ENCODE results near the gene TOMM70.

The TOMM70 gene

DNA sequence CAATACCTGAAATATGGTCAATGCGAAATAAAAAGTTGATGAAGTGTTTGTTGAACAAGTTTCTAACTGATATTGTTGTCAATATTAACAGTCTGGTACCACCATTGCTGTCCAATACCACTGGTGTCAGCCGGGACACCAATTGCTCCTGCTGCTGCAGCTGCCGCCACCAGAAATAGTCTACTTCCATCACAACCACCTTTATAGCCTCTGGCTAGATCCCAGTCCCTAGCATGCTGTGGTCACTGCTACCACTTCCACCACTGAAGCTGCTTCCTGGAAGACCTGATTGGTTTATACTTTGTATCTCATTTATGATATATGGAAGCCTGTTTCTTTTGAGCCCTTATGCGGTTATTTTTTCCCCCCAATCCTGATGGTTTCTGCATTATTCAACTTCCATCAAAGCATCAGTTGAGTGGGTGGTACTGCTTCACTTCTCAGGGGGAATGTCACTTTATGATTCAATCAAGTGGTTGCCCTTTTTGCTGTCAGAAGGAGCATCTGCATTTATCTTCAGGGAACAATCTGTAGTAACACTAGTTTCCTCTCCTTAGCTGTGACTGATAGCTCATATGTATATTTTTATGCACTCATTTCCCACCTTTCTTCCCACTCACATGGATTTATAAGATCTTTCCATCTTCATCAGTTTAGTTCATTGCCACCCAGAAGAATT, 12.2 kb upstream of the TOMM70 start:
- no peak for DNase-seq
- intact Hi-C loops (cut with DNase I): no loop called here

DNA sequence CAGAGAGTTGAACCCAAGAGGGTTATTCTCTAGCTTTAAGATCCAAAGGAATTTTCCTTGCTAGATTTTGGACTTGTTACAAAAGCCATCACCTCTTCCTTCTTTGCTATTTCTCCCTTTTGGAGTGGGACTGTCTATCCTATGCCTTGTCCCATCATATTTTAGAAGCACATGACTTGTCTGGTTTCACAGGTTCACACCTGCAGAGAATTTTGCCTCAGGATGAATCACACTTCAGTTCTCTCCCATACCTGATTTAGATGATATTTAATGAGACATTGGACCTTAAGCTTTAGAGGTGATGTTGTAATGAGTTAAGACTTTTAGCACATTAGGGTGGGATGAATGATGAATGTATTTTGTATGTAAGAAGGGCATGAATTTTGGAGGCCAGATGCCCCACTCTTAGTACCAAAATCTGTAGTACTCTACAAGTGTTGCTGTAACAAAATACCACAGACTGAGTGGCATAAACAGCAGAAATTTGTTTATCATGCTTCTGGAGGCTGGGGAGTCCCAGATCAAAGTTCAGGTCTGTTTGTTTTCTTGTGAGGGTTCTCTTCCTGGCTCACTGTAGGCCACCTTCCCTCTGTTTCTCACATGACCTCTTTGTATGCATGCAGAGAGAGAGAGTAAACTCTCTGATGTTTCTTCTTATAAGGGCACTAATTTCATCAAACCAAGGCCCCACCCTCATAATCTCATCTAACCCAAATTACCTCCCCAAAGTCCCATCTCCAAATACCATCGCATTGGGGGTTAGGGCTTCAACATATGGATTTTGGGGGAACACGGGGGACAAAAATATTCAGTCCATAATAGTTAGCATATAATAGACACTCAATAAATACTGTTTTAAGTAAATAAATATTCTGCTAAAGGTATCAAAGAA, 10.4 kb upstream of the TOMM70 start:
- intact Hi-C loops (cut with DNase I): no loop called here

DNA sequence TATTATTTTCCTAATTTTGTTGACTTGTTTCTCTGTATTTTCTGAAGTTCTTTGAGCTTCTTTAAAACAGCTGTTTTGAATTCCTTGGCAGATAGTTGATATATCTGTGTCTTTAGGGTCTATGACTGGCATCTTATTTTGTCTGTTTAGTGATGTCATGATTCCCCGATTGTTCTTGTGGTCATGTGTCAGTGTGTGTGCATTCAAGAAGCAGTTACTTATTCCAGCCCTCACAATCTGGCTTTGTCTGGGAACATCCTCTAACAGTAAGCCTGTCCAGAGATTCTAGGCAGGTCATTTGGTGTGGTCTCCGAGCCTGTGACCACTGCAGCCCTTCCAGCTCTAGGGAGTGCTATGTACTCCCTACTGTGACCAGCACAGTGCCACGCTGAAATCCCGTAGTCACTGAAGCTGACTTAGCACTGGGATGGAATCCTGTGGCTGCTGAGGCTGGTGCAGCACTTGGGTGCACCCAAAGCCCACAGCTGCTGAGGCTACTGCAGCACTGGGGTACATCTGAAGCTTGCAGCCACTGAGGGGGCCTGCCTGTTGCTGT, 7.2 kb upstream of the TOMM70 start:
- intact Hi-C loops (cut with DNase I): no loop called here
- DNase-seq: no peak

More for the DNA sequence above, 10.4 kb upstream of the TOMM70 start:
- DNase-seq: no peak

DNA sequence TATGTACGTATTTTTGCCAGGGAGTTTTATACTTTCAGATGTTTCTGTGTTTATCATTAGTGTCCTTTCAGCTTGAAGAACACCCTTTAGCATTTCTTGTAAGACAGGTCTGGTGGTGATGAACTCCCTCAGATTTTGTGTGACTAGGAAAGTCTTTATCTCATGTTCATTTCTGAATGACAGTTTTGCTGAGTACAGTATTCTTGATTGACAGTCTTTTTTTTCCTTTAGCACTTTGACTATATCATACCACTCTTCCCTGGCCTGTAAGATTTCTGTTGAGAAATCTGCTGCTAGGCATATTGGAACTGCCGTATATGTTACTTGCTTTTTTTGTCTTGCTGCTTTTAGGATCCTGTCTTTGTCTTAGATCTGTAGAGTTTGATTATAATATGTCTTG, 6.3 kb upstream of the TOMM70 start:
- no peak for DNase-seq
- intact Hi-C loops (cut with DNase I): no loop called here

DNA sequence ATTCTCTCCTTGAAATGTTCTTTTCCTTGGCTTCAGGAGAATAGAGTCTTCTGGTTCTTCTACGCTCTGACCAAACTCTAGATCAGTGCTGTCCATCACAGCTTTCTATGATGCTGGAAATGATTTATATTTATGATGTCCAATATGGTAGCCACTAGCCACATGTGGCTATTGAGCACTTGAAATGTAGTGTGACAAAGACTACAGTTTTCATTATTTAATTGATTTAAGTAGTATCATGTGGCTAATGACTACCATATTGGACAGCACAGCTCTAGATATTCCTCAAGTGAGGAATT, 3.3 kb upstream of the TOMM70 start:
- intact Hi-C loops (cut with DNase I): loop anchor here (5.0 kb wide), 2 partner anchors 142 to 1168 kb away; partner anchors contain the start of genes PCNP and TBC1D23
- DNase-seq: no peak

DNA sequence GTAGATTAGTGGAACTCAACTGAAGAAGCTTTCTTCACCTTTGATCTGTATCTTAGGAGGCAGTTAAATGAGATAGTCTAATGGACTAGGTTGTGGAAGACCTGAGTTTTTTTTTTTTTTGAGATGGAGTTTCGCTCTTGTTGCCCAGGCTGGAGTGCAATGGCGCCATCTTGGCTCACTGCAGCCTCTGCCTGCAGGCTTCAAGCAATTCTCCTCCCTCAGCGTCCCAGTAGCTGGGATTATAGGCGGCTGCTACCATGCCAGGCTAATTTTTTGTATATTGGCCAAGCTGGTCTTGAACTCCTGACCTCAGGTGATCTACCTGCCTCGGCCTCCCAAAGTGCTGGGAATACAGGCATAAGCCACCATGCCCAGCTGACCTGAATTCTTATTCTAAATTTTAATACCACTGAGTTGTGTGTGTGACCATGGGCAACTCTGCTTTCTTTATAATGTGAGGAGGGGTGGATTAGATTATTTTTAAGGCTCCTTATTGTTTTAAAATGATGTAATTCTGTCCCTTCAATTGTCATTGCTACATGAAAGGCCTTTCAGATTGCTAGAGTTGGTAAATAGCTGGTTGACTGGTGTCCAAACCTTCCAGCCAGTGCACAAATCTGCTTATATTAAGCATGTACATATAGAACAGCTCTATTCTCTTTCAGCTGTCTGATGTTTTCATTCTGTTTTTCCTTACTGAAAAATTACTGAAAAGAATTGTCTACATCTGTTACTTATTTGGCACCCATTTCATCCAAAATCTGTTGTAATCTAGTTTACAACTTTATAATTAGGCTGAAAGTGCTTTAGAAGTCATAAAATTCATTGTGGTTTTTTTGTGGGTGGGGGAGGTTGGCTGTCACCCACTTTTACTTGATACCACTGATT, 2.7 kb upstream of the TOMM70 start:
- DNase-seq: no peak

DNA sequence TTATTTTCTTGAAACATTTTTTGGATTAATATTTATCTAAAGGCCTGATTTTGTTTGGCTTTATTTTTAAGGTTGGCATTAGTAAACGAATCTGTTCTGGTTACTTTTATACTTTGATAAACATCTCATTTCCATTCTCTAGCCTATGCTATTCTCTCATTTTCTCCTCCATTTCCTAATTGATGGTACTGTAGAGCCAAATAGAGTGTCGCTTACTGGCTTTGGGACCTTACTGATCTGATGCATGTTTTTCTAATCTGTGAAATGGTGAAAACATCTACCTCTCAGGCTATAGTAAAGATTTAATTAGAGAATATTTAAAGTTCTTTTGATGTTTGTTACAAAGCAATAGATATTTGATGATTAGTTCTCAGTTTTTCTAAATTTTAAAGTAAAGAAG, 2.0 kb upstream of the TOMM70 start:
- intact Hi-C loops (cut with DNase I): loop anchor here (5.0 kb wide), 2 partner anchors 141 to 1169 kb away; partner anchors contain the start of genes PCNP and TBC1D23
- DNase-seq: no peak

More for the DNA sequence above, 2.7 kb upstream of the TOMM70 start:
- intact Hi-C loops (cut with DNase I): loop anchor here (5.0 kb wide), 2 partner anchors 141 to 1169 kb away; partner anchors contain the start of genes PCNP and TBC1D23

DNA sequence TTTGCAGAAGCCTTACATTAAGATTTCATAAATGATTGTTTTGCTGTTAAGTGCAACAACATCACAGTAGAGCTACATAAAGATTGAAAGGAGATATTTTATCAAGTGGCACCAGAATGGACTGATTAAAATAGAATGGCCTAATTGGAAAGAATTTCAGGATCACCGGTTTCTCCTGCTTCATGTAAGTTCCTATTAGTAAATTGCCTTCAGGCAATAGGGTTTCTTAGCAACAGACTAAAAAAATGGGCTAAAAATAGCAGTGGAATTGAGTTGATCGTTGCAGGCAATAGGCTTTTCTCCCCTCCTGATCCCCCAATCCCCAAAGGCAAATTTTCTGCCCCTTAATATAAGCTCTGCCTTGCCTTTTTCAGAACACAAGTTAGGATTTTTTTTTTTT, 1.4 kb upstream of the TOMM70 start:
- no peak for DNase-seq
- intact Hi-C loops (cut with DNase I): loop anchor here (5.0 kb wide), 2 partner anchors 140 to 1170 kb away; partner anchors contain the start of genes PCNP and TBC1D23

DNA sequence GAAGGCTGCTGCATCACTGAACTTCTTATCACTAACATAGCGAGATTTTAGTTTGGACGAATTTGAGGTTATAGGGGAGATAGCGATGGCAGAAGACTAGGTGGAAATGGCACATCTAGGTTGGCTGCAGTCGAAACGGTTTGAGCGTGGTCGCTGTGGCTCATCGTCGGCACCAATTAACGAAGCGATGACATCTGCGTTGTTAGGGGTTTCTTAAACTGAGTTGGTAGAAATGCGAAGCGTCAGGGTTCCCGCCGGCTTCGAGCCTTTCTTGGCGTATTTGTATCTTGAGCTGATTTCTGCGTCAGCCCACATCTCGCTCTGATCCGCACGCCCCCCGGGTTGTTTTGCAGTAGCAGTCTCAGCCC, 769 bp upstream of the TOMM70 start:
- peak; percentile 19 to 89 (median 38) for DNase-seq
- intact Hi-C loops (cut with DNase I): loop anchor here (2.0 to 5.0 kb wide), 3 partner anchors 91 to 1171 kb away; partner anchors contain the start of genes PCNP, TBC1D23 and TMEM45A

DNA sequence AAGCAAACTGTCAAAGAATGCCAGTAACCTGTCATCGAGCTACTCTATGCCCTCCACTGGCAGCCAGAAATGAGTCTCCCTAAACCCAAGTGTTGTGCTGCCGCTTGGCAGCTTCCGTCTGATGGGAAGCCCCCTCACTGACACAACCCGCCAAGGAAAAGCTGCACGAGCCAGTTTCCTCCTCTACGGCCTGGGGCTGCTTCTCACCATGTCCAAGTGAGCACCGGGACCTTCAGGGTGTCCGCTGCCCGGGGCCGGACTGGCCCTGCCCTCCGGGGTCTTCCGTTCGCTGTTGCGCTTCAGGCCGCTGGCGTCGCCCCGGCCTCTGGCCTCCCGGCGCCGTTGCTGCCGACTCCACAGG, 490 bp downstream of the TOMM70 start:
- peak in 4 of 10 donors; percentile 8 to 87 (median 40) for DNase-seq
- intact Hi-C loops (cut with DNase I): loop anchor here (2.0 to 5.0 kb wide), 3 partner anchors 92 to 1172 kb away; partner anchors contain the start of genes PCNP, TBC1D23 and TMEM45A

DNA sequence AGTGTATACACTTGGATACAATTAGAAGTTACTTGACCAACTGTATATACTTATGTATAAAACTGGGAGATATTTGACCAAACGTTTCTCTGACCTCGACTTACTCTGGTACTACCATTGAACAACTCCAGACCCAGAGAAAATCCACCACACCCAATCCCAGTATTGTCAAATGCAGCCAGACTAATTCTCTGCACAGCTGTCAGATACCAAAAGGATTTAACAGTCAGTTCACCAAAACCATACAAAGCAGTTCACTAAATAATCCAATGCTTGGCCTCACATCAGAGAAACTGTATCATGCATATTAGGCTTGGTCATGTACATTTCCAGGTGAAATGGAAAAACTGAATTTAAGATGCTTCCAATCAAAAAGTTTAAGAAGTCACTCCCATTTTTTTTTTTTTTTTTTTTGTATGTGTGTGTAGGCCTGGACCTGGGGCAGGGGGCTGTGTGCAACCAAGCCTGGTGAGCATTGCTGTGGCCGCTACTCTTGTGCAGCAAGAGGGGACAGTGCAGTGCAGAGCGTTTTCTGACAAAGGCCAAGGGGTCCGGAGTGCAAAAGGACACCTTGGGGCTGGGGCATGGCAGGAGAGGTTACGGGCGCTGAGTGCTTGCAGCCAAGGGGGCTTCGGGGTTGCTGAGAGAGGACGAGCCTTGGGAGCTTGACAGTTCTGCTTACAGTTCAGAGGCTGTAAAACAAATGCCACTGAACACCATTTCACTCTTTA, 1.4 kb downstream of the TOMM70 start:
- DNase-seq: no peak
- intact Hi-C loops (cut with DNase I): loop anchor here (2.0 to 5.0 kb wide), 3 partner anchors 93 to 1173 kb away; partner anchors contain the start of genes PCNP, TBC1D23 and TMEM45A

DNA sequence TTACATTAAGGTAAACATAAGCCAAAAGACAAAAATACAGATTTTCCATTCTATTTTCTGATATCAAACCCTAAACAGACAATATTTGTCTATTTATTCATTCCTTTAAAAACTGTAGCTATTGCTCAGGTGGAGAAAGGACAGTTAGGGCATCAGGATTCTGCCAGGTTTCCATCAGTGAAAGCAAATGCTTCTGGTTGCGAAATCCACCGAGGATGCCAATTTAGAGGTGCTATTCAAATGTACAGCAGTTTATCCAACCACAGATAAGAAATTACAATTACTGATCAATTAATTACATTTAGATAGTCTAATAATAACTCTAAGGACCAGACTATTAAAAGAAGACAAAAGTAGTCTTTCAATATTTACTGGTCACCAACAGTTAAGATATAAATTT, 3.9 kb downstream of the TOMM70 start:
- DNase-seq: no peak
- intact Hi-C loops (cut with DNase I): no loop called here

DNA sequence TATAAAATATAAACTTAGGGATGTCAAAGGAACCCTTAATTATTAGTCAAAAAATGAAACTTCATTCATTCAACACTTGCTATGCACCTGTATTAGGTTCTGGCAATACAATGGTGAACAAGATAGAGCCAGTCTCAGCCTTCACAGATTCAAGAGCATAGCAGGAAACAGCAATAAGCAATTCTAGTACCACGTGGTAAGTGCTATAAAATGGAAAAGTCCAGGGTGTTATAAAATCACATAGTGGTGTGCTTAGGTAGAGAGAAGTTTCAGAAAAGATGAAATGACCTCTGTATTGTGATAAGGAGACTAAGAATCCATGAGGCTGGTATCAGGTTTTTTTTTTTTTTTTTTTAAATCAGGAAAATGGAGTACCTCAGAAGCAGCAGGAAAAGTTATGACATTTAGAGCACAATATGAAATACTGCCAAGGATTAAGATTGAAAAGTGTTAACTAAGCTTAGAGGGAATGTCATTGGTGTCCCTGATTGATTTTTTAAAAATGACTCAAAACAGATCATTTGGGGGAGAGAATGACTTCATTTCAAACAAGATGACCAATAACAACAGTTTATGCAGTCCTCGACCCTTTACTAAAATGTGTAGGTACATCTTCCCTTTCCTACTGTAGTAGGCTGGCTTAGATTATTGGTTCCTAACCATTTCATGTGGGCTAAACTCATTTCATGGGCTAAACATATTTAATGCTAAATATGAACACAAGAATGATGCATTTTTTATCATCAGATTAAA, 5.0 kb downstream of the TOMM70 start:
- intact Hi-C loops (cut with DNase I): no loop called here
- no peak for DNase-seq

DNA sequence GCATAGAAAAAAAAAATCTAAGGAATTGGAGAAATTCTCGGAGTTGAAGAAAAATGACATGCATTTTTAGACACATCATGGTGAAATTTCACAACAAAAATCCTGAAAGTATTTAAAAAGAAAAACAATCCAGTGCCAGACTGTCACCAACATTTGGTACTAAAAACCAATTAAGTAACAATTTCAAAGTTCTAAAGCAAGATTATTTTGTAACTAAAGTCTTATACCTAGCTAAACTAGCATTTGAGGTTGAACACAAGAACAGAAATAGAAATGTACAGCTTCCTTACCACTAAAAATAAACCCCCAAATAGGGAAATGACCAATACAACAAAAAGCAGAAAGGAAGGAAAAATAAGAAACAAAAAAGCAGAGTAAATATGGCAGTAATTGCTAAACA, 11.9 kb downstream of the TOMM70 start:
- no peak for DNase-seq
- intact Hi-C loops (cut with DNase I): no loop called here

DNA sequence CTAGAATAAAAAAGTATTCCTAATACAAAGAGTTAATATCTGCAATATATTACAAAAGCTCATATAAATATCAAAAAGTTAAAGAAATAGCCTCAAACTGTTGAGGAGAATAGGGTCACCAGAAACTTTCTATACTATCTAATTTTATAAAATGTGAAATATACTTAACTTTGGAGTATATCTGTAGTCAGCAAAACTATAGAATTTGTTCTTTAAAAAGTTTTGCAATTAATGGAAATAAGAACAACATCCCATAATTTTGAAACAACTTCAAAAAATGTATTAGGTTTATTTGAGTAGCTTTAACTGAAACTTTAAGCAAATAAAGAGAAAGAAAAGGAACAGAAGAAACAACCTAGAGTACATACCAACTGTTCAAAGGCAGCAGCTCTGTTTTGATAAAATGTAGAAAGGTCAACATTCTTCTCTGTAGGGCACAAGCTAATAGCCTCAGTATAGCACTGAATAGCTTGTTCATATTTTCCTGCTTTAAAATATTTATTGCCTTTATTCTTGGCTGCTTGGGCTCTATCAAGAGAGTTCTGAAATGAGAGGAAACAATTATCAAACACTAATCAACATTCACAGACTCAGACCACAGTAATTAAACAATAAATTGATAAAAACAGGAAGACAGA, 14.3 kb downstream of the TOMM70 start:
- no peak for DNase-seq
- intact Hi-C loops (cut with DNase I): no loop called here

DNA sequence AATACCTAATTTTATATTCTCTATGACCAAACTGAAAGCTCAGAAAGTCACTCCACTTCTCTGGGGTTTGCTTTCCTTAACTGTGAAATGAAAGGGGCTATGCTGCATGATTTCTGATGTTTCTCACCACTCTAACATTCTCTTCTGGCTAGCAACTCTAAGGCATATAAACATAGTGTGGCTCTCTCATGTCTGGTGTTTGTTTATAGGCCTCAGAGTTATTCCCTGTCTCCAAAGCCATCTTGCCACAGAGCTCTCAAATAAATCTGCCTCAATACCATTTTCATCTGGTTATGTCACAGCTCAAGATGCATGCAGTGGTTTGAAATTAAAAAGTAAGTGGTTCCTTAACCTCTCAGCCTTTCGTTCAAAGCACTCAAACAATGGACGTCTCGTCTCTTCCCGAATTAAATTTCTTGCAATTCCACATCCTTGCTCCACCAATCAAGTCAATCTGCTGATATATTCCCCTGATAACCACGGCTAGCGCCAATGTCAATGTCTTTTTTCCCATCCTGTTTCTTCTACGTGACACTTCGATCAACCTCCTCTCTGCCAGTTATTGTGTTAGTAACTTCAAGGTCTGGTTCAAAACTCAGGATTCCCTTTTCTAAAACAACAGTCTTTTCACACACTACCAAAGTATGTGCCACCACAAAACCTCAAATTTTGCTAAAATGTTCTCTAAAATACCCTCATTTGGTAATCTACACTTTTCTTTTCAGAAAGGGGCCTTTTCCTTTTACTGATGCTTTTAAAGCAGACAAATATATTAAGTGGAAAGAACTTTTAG, 16.0 kb downstream of the TOMM70 start:
- intact Hi-C loops (cut with DNase I): no loop called here
- DNase-seq: no peak

DNA sequence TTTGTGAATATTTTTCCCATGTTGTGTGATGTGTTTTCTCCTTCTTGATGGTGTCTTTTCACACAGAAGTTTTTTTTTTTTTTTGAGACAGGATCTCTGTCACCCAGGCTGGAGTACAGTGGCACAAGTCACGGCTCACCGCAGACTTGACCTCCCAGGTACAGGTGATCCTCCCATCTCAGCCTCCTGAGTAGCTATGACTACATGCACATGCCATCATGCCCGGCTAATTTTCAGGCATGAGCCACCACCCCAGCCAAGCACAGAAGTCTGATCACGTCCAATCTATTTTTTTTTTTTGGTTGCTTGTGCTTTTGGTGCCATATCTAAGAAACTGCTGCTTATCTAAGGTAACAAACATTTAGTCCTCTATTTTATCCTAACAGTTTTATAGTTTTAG, 24.6 kb downstream of the TOMM70 start:
- intact Hi-C loops (cut with DNase I): no loop called here
- no peak for DNase-seq

DNA sequence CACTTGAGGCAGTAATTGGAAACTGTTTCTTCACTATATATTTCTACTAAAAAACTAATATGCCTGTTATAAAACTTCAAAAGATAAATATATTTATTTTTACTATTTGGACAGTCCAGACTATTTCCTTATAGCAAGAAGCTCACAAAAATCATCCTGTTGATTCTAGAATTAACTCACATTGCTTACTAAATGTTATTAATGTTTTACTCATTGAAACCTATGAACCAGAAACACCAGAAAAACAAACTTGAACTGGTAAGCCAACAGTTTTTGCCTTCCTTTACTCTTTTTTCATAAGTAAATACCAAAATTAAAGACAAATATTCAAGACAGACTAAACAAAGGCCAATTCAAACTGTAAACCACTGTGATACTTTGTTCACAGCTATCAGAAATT, 26.4 kb downstream of the TOMM70 start:
- intact Hi-C loops (cut with DNase I): no loop called here
- DNase-seq: no peak

All from posterior cingulate gyrus (tissue), 11 donors.